Activated T-cell treated with anti-CD3 and anti-CD28 coated beads for 4 hours (primary cell): ENCODE data around the gene KLHL2.
A peak's percentile ranks its signal among the peaks of the same experiment; 100 is the strongest.
"Not testable (repeated sequence)": the region's sequence is repeated elsewhere in the genome, so short reads cannot be mapped to it uniquely, and the experiment has no call there.

Experiments
- DNase-seq: peaks from one replicate; pipeline ENCODE4 v3.0.0-alpha.2; 2020

Gene KLHL2

DNA sequence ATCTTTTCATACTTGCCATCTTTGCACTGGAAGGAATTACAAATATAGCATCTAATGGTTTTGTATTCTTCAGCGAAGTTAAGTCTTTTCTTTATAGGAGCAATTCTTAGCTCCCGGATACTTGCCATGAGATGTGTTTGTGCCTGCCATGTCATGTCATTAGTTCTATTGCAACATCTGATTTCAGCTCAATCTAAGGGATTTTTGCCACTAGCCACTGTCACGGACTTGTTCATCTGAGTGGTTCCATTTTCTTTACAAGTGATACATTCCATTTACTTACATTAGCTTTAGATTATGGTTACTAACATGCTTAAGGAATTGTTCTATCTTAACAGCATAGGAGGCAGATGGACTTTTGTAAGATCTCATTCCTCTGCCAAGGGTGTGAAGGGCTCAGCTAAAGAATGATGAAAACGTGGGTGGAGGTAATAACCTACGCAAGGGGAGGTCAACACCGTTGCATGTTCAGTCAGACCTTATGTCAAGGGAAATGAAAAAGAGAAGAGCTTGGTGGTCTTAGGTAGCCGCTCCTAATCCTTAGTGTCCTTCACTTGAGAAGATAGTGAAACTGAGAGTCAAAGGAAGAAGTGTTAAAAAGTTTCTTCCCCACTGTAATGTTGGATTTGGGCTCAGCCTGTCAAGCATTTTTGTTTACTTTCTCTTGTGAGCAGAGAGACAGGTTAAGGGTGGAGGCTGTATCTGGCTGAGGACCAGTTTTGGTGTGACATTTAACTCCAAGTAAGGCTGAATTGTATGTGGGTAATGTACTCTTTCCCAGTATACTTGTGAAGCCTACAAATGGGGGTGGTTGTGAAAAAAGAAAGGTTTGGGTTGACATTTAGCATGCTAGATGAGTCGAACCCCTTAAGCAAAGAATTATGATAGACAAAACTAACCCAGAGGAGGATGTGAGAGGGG, 3.6 kb upstream of the KLHL2 start:
- no peak for DNase-seq

DNA sequence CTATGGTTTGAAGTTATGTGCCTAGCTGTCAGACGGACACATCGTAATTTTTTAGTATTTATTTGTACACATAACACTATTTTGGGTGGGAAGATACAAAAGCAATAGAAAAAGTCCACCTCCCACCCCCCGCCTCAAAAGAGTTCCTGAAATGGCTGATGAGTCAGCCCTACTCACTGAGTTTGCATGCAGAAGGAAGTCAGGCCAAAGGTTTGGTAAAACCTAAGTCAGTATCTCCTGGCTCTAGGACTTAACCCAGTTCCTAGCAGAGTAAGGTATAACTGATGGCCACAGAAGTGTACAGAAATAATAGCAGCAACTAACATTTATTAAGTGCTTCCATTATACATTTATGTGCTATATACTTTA, 2.9 kb upstream of the KLHL2 start:
- no peak for DNase-seq

DNA sequence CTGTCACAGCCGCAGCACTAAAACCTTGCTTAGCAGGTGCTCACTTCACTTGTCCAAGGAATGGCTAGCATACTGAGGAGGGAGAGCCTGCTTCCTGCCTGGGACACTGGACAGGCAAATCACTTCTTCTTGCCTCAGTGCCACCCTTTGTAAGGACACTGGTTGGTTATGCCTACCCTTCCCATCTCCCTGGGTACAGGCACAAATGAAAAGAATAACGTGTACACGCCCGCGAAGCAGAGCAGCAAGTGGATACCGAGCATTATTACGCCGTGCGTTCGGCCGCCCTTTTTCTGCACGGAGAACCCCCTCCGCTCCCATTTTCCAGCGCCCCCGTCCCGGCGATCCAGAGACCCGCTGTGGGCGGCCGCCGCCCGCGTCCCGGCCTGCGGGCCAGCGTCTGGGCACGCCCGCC, 338 bp upstream of the KLHL2 start:
- DNase-seq: no peak

DNA sequence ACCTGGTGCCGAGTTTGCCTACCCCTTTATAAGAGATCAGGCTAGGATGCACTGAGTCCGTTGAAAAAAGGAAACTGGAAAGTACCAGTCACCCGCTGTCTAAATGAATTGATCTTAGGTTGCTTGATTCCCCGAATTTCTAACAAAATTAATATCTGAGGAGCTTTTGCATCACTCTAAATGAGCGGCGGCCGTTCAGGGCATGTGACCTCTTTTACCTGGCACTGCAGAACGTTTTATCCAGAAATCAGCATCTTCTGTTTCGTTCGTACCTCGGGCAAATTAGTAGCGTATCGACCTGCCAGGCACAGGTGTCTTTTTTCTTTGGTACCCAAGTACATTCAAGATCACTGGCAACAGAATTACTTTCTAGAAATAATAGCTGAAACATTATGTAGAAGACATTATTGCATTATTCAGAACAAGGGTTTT, 876 bp downstream of the KLHL2 start:
- DNase-seq: no peak

DNA sequence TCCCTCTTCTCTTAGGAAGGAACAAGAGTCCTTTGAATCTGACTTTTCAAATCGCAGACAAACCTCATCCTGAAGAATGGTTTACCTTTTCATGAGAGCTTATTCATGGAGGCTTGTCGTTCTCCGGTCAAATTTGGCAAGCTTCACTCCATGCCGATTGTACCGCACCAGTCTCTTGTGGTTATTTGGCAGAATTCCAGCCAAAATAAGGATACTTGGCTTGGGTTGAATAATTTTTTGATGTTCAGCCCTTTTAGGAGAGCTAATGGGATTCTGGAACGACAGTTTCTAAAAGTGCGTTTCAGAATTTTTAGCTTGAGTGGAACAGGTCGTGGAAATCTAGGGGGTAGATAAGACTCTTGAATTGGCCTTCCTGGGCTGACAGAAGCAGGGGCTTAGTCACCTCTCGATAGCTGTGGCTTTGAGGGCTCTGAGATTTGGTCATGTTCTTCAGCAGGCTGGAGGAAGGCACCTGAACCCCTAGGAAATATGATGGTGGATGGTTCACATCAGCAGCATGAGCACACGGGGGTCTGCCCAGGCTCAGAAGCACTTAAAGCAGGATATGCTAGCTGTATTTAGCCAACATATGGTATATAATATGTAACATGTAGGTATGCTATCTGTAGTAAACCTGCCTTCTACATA, 1.5 kb downstream of the KLHL2 start:
- no peak for DNase-seq

DNA sequence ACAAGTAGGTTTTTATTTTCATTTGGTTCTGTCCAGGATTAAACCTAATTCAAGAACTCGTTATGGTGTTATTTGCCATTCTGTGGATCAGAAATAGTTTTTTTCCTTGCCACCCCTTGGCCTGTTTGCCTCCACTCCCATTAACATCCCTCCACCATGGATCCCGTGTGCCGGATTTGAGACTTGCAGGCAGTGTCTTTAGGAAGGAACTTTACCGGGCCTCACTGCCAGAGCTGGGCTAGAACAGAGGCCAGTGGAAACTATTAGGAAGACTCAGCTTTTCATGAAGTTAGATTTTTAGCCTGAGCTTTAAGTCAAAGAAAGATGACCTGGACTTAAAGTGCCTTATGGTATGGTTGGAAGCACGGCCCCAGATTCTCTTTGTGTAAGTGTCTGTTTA, 2.4 kb downstream of the KLHL2 start:
- no peak for DNase-seq

DNA sequence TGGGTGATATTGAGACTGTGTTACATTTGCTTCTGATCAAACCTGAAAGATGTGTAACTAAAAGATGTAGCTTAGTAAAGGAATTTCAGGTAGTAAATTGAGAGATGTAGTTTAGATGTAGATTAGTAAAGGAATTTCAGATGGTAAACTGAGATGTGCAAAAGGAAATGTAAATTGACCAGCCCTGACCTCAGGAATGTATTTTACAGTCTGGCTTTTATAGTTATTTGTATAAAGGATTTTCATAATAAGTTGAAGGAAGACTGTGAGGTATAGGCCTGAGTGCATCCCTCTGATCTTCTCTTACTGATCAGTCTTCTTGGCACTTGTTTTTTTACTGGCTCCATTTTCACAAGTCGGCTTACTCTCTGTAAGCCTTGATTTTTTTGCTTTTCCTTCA, 3.2 kb downstream of the KLHL2 start:
- DNase-seq: no peak

DNA sequence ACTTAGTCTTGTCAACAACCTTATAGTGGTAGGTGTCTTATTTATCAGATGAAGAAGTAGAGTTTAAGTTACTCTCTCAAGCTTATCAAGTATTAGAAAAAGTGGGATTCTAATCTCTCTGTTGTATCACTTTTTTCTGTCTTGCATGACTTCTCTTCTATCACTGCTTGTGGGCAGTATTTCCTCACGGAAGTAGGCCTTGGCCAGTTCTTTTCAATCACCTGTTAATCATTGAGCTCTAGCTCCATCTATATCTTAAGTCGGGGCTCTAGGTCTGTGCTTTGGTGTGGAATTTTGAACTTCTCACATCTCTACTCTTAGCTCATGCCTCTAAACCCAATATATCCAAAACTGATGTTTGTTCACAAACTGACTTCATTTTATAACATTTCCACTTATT, 5.3 kb downstream of the KLHL2 start:
- DNase-seq: not testable (repeated sequence)

DNA sequence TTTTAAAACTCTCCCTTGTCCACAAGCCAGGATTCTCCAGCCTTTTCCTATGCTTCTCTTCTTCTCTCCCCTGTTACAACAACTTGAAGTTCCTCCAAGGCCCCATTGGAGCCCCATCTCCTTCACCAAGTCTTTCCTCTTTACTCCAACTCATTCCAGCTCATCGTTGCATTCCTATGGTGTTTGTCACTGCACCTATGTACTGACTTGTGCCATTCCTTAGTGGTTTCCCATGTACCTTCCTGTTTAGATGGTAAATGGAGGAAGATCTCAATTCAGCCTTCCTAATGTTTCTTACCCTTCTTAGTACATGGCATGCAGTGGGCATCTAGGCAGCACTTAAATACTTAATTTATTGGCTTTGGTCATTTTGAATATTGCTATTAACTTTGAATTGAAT, 6.0 kb downstream of the KLHL2 start:
- DNase-seq: not testable (repeated sequence)

DNA sequence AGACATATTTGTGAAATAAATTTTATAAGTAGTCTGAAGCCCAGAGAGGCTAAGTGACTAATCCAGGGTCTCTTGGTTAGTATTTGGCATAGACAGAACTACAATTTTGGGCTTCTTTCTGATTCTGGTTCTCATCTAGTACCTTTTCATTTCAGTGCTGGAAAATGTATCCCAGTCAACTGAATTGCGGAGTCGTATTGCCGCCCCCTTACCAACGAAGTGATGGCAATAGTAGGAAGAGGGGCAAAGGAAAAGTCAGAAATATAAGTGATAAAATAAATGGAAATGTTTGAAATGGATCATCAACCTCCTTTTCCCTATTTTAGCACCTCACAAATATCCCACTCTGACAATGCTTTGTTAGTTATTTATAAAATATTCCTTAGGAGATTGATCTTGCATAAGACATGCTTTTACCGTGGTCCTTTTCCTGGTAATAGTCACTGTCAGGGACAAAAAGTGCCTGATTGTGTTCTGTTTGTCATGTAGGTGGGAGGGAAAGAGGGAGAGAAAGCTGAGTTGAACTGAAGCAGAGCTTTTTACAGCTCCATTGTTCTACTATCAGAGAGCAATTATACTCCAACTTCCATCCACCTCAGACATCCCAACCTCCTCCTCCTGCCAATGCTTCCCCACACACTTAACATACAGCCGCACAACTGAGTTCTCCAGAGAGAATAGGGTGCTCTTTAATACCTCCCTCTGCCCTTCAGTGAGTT, 6.8 kb downstream of the KLHL2 start:
- not testable (repeated sequence) for DNase-seq

DNA sequence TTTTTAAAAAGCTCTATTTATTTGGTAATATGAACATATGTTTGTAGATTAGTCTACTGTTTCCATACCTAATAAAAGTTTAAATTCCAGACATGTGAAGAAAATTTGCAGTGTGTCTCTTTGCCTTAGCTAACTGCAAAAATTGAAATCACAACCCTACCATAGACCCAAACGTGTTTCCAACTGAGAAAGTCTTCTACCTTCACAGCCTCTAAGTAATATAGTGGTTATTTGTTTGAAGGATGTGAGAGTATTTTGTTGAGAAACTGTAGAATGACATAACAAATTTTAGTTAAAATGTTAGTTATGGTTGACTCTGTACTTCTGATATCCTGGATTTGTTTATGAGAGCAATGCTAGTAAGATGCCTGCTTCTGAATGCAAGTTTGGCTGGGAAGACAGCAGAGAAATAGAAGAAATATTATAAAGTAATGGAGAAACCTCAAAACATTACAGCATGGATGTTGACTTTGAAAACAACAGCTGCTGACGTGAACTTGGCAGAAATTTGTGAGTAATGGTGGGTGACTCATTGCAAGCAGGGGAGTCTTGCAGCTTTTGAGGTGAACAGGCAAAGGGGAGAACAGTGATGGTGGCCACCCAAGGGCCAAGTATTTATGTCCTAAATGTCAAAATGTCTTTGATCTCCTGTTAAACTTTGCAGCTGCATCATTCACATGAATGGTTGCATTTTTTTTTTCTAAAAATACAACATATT, 7.8 kb downstream of the KLHL2 start:
- peak; percentile 26 for DNase-seq

DNA sequence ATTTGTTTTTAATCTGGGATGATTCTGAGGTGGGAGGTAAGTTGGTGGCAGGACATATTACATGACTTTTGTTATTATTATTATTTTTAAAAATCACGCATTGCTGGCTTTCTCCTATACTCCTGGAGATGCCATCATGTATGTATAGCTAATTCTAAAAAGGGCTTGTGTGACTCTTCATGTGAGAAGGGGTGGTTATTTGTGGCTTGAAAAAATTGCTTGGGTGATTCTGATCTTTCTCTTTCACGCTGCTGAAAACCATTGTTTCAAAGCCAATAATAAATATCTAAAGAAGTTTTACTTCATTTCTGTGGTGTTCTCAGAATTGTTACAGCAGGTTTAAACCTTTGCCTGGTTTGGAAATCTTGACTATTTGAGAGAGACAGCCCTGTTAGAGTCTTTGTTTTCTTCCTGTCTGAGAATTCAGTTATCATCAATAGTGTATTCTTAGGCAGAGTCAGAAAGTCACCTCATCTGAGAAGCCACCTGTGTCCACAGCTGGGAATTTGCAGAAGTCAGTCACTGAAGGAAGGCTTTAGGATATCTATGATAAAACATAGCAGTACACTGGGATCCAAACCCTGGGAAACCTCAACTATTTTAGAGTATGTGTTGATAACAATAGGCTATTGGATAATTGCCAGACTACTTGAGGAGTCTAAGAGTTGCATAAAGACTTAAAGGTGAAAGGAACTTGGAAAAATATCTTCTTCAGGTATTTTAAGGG, 8.6 kb downstream of the KLHL2 start:
- DNase-seq: not testable (repeated sequence)

DNA sequence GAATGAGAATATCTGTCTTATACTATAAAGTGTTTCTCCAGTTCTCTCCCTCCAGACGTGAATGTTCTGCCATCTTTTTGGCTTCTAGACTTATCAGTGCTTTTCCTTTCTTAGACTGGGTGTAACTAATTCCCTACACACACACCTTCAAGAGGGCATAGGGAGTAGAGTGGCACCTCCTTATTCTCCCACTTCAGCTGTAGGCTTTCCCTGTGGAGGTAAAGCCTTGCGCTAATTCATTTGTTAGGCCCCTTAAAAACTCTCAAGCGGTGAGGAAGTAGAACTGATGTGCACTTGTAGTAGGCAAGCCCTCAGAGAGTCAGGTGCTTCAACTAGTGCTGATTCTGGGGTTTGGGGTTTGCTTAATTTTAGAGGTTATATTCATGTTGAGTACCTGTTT, 10.0 kb downstream of the KLHL2 start:
- DNase-seq: no peak

DNA sequence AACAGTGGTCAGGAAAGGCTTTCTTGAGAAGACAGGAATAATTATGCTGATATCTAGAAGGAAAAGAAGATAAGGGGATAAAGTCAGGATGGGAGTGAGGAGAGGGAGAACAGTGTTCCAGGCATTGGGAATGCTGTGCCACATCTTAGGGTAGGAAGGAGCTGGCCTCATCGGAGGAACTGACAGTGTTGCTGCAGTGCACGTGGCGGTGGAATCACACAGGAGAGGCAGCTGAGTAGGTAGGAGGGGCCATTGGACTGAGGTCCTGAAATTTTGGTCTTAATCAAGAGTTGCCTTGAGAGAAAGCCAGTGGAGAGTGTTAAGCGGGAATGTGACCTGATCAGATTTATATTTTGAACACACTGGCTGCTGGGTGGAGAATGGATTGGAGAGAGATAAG, 13.9 kb downstream of the KLHL2 start:
- not testable (repeated sequence) for DNase-seq

DNA sequence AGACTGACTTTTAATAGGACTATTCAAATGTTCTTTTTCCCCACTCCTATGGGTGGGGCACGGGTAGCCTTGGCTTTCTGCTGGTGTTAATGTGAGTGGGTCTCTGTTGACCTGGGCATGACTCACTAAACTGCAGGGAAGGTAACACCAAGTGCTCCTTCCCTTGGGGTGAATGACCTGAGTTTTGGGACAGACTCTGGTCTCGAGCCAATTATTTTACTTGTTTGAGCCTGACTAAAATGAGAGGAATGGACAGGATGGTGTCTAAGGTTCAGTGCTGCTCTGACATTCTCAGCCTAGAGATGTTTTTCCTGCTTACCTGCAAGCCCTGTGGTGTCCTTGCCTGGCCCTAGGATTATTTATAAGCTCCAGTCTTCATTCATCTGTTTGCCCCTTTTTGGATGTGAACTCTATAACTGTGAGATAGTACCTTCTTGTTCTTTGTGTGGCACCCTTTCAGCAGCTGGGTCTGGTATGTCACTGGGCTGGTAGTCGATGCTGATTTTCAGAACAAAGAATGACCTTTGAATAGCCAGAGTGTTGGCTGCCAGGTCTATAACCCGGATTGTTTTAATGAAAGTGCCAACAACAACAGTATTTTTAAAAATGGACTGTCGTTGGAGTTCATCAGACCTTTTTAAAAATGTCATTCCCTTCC, 14.8 kb downstream of the KLHL2 start:
- DNase-seq: not testable (repeated sequence)

DNA sequence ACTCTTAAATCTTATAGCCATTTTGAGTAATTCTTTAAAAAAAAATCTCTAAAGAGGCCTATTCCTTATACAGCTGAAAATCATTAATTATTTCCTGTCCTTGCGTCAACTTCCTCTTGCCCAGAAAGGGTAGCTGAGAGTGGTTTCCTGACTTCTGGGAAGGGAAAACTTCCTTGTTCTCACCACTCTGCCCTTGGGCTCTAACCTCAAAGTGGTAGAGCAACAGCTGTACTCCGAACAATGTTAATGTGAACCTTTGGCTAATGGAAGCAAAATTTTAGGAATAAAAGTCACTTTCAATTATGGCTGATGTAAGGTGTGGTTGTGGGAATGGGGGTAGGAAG, 15.3 kb downstream of the KLHL2 start:
- DNase-seq: no peak

DNA sequence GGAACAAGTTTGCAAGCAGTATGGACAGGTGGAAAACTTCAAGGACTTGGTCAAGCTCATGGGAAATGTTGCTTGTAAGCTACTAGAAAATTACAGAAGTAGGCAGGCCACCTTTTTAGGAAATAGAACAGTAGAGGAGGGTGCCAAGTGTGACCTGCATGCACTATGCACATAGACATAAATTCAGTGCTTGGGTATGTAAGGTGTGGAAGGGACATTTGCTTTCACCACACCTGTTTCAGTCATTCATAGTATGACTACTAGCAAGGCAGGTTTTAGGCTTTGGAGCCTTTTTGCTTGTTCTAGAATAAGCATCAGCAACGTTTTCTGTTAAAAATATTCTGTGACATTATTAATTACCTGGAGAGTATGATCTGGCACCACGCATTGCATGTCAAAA, 20.0 kb downstream of the KLHL2 start:
- DNase-seq: not testable (repeated sequence)

DNA sequence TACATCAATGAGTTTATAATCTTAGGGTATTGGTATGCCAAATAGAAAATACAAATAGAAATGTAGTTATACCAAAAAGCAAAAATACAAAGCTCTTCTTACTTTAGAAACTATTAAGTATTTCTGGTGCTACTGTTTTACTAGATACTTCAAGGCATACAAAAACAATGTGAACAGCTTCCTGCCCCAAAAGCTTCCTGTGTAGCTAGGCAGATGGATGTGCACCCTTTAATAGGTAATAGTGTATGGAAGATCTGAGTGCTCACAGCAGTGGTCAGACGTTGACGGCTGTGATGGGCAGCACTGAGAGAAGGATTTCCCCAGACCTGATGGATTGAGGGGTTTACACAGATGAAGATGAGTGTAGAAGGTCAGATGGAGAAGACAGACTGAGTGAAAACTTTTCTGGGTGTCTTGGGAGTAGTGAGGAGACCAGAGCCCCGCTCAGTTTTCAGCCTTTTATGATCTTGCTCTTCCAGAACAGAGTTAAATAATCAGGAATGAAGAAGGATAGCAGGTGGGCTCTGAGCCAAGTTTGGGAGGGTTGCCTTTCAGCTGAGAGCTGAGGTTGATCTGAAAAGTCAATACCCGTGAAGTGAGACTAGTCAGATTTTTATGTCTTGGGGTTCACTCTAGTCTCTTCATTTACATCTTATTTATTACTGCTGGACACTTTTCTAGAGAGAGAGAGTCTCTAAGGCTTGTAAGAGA, 22.3 kb downstream of the KLHL2 start:
- DNase-seq: not testable (repeated sequence)

DNA sequence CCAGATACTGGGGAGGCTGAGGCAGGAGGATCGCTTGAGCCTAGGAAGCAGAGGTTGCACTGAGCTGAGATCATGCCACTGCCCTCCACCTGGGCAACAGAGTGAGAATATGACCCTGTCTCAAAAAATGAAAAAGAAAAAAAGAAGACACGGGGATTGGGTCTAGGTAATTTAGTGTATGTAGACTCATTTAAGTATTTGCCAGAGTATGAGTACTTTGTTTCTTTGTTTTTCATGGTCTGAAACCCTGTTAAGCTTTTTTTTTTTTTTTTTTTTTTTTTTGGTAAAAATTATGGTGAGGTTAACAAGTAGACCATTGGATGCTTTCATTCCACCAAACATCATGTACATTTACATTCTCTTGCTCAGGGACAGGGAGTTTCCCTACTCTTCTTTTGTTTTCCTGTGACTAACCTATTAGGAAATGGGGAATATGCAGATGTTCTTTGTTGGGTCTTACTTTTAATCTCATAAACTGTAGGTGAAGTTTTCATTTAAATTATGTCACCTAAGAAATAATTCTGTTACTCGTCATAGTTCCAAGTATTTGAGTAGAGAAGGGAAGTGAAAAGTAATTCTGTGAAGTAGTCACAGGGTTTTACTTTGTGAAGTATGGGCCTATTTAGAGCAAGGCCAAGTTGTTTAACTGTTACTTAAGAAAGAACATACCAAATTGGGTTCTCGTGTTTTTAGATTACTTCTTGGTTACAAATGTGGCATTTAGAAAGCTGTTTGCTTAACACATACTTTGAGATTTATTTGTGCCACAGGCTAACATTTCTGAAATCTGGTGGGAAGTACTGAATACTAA, 25.5 kb downstream of the KLHL2 start:
- DNase-seq: not testable (repeated sequence)

DNA sequence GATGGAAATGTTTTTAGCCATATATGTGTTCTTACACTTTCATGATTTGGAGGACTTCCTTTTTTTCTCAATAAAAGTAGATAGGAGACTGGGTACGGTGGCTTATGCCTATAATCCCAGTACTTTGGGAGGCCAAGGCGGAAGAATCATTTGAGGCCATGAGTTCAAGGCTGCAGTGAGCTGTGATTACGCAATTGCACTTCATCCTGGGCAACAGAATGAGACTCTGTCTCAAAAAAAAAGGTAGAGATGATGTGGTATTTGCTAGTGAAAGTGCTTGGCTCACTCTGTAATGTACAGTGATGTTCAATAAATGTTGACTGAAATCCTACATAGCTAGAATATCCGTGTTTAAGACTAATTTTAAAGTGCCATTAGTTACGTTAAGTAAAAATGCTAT, 27.4 kb downstream of the KLHL2 start:
- no peak for DNase-seq
